Suprapubic skin (tissue), 3 donors: Measurements from ENCODE around the gene NID2.

Experiments
- EP300 ChIP-seq: sonication (generic); formaldehyde crosslinking; IDR thresholded peaks from one replicate; pipeline ENCODE4 v1.6.1; 2017; ENCODE audit warnings: antibody characterized with exemption
- POLR2A ChIP-seq, 2 donors: fragments of 450-650 bp; IDR thresholded peaks; one replicate each; pipeline ENCODE4 v1.6.1; 2017; ENCODE audit warnings: antibody characterized with exemption in 2 of 2, mild to moderate bottlenecking in 2 of 2, moderate library complexity in 2 of 2
- TF ChIP-seq, protein P1 (sequence below), 2 donors: fragments of 200-600 bp in 1 of 2; fragments of 450-650 bp in 1 of 2; sonication (generic) in 1 of 2; IDR thresholded peaks; one replicate each; pipeline ENCODE4 v1.5.1; 2016 to 2019; ENCODE audit warnings: antibody characterized with exemption in 2 of 2, mild to moderate bottlenecking in 1 of 2, moderate library complexity in 1 of 2

DNA sequence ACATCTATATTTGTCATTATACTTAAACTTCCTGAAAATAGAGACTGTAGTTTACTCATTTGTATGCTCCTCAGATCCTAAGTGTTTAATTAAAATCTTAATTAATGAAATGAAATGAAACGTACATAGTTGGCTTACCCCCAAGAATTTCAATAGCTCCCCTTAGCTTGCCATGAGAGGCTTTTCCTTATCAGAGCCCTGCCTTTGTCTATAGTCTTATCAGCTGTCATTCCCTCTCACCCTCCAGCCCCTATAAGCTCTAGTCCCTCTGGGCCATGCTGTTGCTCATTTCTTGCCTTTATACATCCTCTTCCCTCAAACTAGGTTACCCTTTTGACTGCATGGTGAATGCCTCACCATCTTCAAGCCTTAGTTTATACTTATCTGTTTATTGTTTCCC lies 80.6 kb downstream of the NID2 start:
- TF ChIP-seq, protein P1, sequence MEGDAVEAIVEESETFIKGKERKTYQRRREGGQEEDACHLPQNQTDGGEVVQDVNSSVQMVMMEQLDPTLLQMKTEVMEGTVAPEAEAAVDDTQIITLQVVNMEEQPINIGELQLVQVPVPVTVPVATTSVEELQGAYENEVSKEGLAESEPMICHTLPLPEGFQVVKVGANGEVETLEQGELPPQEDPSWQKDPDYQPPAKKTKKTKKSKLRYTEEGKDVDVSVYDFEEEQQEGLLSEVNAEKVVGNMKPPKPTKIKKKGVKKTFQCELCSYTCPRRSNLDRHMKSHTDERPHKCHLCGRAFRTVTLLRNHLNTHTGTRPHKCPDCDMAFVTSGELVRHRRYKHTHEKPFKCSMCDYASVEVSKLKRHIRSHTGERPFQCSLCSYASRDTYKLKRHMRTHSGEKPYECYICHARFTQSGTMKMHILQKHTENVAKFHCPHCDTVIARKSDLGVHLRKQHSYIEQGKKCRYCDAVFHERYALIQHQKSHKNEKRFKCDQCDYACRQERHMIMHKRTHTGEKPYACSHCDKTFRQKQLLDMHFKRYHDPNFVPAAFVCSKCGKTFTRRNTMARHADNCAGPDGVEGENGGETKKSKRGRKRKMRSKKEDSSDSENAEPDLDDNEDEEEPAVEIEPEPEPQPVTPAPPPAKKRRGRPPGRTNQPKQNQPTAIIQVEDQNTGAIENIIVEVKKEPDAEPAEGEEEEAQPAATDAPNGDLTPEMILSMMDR (IDR thresholded peaks at IDR 0.05): no peak
- no peak for TF ChIP-seq EP300
- no peak for TF ChIP-seq POLR2A (IDR thresholded peaks at IDR 0.05)
